Fibroblast of skin of abdomen (primary cell): ENCODE measurements around the gene ADAM12.
"Not testable (repeated sequence)": the region's sequence is repeated elsewhere in the genome, so short reads cannot be mapped to it uniquely, and the experiment has no call there.

Experiments used
- DNase-seq: peaks from one replicate; pipeline ENCODE4 v3.0.0-alpha.2; 2013

Gene ADAM12

DNA sequence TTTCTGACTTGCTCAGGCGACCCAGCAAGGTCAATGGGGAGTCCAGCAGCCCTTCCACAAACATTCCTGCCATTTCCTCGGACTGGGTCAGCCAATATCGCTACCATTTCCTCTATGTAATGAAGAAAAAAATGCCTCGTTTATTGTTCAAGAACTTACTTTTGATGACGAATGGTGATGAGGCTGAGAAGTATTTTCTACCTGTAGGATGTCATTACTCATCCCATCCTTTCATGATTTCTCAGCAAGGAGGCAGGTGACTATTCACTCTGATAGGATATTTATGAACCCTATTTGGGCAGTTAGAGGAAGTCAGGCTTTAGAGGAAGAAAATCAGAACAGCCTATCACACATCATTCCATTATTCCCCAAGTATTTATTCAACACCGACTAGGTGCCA, 313.3 kb downstream of the ADAM12 start:
- no peak for DNase-seq

DNA sequence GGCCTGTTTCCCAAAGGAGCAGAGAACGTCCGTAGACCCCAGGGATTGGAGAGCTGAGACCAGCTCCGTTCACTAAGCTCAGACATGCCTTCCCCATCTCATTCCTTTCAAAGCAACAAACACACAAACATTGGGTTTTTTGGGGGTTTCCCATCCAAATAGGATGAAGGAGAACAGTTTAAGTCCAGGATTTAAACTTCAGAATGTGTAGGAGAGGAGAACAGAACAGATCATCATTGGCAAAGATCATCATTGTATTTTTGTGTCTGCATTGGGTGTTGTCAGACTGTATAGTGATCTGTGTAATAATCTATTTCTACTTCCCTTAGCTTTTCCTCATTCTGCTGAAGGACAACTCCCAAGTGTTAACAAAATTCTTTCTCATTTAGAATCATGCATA, 314.0 kb downstream of the ADAM12 start:
- no peak for DNase-seq

- peak; percentile 49 for DNase-seq
Observed at GRCh38 chr10:126073606-126074005, 314.7 kb downstream of the ADAM12 start.

GRCh38 chr10:126072622-126073021, 315.7 kb downstream of the ADAM12 start:
- no peak for DNase-seq

DNA sequence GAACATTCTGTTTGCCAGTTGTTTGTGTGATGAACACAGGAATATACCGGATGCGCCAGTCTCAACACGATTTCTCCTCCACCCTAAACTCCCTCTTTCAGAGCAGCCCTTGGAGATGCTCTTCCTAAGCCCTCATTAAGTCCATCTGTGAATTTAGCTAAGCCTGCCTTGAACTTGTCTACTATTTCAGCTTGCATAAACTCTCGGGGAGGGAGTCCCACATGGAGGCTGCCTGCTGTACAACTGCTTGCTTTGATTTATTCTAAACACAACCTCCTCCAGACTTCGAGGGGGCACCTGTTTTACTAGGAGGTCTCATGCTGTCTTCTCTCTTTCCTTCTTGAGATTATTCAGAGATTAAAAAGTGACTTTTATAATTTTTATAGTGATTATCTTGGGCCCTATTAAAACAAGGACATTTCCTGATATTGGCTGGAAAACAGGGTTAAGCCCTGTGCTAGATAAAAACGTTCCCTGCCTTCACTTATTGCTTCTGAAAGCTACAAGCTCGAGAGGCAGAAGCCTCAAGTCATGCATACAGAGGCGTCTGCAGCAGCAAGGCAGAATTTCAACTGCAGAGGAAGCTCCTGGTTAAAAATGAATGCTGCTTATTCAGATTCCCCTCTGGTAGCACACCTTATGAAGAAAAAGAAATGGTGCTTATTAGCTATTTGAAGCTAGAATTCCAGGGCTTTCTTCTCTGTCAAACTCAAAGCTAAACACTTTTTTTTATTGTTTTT, 317.6 kb downstream of the ADAM12 start:
- DNase-seq, result no peak

DNA sequence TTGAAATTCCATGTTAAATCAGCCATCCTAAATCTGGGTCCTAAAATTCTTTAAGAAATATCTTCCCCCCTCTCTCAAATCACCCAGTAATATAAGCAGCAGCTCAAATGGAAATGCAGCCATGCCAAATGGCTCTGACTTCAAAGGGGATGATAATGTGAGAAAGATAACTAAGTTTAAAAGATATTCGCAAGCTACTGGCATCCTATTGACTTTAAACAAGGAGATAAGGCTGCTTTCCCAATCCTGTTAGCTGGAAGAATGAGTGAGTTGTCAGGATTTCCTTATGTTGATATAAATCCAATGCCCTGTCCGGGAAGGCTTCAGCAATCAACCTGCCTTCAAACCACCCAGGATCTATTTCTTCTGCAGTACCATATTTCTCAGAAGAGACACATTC, 320.0 kb downstream of the ADAM12 start:
- no peak for DNase-seq

- no peak for DNase-seq
Observed at GRCh38 chr10:126066456-126066855, 321.8 kb downstream of the ADAM12 start.

- DNase-seq, result peak; percentile 28
Observed at GRCh38 chr10:126065751-126066377, 322.4 kb downstream of the ADAM12 start.

- no peak for DNase-seq
Observed at GRCh38 chr10:126064512-126064911, 323.8 kb downstream of the ADAM12 start.

DNA sequence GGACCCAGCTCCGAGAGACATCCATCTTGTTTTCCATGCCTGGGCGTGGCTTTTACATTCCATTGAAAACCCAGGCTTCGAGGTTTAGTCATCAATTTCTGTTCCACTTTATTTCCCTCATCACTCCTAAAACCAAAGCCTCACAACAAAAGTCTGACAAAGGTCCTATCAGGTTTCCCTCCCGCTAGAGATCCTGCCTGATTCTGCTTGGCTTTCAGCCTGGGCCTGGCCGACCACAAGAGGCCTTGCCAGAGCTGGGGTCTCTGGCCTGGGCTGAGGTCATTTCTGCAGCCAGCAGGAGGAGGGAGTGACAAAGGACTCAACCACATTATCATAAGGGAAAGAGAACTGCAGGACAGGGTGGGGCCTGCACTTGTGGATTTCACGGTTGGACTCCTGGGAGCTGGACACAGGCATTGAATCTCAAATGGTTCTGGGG, 324.9 kb downstream of the ADAM12 start:
- peak; percentile 87 for DNase-seq

DNA sequence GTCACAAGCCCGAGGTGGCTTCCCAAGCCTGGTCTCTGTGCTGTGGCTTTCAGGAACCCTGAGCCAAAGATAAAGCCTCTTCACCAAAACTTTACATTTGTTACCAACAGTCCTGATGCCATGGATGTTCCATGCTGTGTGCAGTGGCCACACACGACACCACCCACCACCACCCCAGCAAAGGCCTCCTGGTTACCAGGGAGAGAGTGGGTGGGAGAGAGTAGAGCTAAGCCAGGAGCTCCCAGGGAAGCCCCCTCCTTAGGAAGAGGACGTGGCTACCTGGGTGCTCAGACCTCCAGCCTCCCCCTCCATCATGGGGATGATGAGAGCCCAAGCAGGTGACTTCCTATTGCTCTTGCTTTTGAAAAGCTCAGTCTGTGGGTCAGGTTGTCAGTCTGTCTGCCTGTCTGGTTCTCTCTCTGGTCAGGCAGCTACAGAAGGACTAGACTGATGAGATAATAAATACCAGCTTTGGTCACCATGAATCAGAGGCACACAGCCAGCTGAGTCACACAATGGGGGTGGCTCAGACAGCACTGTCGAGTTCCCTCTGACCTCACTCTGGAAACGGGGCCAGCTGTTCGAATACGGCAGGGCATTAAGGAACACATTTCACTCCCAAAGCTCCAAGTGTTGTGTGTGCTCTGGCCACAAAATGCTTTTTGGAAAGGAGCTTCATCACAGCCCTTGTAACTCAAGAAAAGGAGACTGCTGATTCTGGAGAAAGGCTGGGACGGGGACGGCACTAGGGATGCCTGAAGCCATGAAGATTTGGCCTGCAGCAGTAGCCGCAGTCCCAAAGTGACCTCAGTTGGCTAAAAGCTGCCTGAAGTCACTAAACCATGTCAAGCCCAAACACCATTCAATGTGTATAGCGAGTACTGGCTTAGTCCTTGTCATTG, 325.9 kb downstream of the ADAM12 start:
- peak; percentile 99 for DNase-seq

GRCh38 chr10:126061526-126061925, 326.8 kb downstream of the ADAM12 start:
- DNase-seq, result no peak

DNA sequence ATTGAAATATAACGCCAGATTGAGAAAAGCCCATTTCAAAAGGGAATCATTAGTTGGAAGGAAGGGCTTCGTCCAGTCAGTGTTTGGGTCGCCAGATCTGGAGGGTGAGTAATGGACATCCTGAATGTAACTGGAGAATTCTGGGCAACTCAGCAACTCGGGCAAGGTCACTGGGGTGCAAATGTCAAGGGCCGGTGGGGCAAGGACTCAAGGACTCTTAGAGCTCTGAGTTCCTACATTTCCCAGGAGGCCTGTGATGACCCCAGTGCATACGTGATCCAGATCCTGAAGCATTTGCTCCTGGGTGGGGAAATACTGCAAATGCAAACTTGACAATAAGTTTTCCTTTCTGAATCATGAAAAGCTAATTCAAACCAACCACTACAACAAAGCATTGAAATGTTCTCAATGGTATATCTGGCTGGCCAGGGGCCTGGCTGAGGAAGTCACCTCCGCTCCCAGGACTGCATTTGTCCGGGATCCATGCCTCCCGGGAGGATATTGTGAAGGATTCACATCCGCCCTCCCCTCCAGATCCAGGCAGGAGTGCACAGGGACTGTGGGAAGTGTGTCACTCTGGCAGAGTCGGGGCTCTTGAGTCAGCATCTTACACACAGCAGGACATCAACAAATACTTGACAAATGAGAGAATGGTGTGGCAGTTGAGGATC, 327.9 kb downstream of the ADAM12 start:
- DNase-seq, result peak; percentile 79

GRCh38 chr10:126059076-126059826, 329.0 kb downstream of the ADAM12 start:
- DNase-seq, result peak; percentile 87

DNA sequence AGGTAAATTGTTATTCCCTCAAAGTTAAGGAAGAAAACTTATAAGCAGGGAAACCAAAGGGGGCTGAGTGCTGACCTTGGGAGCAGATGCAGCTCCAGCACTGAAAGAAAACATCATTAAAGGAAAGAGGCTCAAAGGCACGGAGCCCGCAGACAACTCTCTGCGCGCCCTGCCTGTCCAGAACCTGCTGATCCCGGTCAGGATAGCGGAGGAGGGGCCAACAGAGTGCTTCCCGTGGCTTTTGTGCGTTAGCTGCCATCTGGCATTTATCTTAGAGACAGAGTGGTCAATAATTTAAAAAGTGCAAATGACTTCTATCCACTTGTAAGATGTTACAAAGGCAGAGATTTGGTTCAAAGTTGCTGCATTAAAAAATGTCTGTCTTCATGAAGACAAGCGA, 329.8 kb downstream of the ADAM12 start:
- no peak for DNase-seq

DNA sequence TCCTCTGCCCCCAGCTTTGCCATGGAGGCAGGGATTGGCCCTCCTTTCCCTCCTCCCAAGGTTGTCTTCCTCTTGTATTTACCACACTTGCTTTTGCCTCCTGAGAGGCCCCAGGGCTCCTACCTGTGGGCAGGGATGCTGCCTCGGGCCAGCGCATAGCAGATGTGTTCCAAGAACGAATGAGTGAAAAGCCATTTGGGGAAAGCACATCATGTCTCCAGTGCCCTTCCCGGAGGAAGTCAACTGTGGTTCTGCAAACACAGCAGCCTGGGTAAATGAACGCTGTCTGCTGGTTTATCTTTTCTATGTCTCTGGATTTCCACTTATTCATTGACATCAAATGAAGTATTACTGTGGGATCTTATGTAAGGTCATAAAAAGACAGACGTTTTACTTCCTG, 330.2 kb downstream of the ADAM12 start:
- DNase-seq, result no peak

GRCh38 chr10:126057494-126057893, 330.8 kb downstream of the ADAM12 start:
- DNase-seq, result no peak

- DNase-seq, result no peak
Observed at GRCh38 chr10:126054191-126054590, 334.1 kb downstream of the ADAM12 start.

- DNase-seq, result no peak
Observed at GRCh38 chr10:126052171-126052570, 336.1 kb downstream of the ADAM12 start.

- peak; percentile 80 for DNase-seq
Observed at GRCh38 chr10:126049759-126050700, 338.2 kb downstream of the ADAM12 start.

DNA sequence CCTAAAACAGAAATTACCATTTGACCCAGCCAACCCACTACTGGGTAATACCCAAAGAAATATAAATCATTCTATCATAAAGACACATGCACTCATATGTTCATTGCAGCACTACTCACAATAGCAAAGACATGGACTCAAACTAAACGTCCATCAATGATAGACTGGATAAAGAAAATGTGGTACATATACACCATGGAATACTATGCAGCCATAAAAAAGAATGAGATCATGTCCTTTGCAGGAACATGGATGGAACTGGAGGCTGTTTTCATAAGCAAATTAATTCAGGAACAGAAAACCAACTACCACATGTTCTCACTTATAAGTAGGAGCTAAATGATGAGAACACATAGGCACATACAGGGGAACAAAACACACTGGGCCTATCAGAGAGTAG, 340.5 kb downstream of the ADAM12 start:
- DNase-seq, result not testable (repeated sequence)
